Smooth muscle cell of the pulmonary artery (primary cell): ENCODE data around the gene TRIP12. TPM values are rescaled to one million over a fixed set of nuclear protein-coding genes. Genes with fewer than 3 reads are reported as not detected.

Experiments used
- total RNA-seq: library from RNA; depleted of rRNA; stranded (reverse); fragments of >200 nt; gene quantifications from 2 replicates; pipeline ENCODE4 v1.2.3, GENCODE V29; 2014

TRIP12 gene
- total RNA-seq: 268 and 289 TPM in 2 replicates

GRCh38 chr2:229921892-229922448, at the start of gene TRIP12:
Gene TRIP12, minus strand, starts transcription at chr2:229922009. Its CDS starts 41,930 bp downstream, at chr2:229880079.

GRCh38 chr2:229922449-229923386, 909 bp upstream of the TRIP12 start, which contains the start of gene FBXO36:
Gene FBXO36, plus strand, starts transcription at chr2:229922503. Its CDS starts 11 bp downstream, at chr2:229922514.

DNA sequence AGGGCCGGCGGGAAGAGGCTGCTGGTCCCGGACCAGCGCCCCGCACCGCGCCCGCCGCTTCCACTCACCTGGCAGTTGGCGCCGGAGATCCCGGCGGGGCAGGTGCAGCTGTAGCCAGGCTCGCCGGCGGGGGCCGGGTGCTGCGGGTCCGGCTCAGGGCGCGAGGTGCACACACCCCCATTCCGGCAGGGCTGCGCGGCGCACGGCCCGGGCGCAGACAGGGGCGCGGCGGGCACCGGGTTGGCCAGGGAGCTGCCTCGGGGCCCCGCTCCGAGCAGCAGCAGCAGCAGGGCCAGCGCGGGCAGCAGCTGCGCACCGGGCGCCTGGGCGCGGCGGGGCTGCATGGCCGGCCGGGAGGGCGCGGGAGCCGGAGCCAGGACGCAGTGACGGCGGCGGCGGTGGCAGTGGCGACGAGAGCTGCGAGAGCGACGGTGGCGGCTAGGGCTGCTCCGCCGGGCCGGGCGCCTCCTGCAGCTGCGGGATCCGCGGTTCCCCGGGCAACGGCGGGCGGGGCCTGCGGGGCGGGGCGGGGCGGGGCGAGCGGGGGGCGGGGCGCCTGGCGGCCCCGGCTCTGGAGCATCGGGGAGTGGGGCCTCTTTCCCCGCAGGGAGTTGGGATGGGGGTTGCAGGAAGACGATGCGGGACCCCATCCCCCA, 207.6 kb downstream of the TRIP12 start, which contains the start of gene DNER:
Gene DNER (minus strand): TSS at position 476 of the 656 bp plus-strand sequence. CDS start 132 bp downstream, at position 344.

Other genes with a start within 250 kb of the TRIP12 start
- 0.20 and 1.0 TPM in 2 replicates for gene DNER, start 207.5 kb downstream of the TRIP12 start, total RNA-seq
- gene FBXO36, start 494 bp upstream of the TRIP12 start, total RNA-seq: 1.8 and 2.9 TPM in 2 replicates
- gene SLC16A14, start 146.9 kb upstream of the TRIP12 start, total RNA-seq: 1.1 and 1.8 TPM in 2 replicates